Measurements from ENCODE around the gene B3GNT4.

- TF ChIP-seq, protein P1, sequence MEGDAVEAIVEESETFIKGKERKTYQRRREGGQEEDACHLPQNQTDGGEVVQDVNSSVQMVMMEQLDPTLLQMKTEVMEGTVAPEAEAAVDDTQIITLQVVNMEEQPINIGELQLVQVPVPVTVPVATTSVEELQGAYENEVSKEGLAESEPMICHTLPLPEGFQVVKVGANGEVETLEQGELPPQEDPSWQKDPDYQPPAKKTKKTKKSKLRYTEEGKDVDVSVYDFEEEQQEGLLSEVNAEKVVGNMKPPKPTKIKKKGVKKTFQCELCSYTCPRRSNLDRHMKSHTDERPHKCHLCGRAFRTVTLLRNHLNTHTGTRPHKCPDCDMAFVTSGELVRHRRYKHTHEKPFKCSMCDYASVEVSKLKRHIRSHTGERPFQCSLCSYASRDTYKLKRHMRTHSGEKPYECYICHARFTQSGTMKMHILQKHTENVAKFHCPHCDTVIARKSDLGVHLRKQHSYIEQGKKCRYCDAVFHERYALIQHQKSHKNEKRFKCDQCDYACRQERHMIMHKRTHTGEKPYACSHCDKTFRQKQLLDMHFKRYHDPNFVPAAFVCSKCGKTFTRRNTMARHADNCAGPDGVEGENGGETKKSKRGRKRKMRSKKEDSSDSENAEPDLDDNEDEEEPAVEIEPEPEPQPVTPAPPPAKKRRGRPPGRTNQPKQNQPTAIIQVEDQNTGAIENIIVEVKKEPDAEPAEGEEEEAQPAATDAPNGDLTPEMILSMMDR (IDR thresholded peaks at IDR 0.05; ENCODE audit: poor library complexity, severe bottlenecking): no peak
- TF ChIP-seq EZH2 (IDR thresholded peaks at IDR 0.05; ENCODE audit: borderline replicate concordance, insufficient read depth, low read length, poor library complexity, severe bottlenecking) (no peak), RAD21 (conservative IDR thresholded peaks at IDR 0.05) (no peak), SMC3 (conservative IDR thresholded peaks at IDR 0.05; ENCODE audit: poor library complexity) (no peak), POLR2AphosphoS5 (IDR thresholded peaks at IDR 0.05) (no peak)
- TF ChIP-seq, protein P2, sequence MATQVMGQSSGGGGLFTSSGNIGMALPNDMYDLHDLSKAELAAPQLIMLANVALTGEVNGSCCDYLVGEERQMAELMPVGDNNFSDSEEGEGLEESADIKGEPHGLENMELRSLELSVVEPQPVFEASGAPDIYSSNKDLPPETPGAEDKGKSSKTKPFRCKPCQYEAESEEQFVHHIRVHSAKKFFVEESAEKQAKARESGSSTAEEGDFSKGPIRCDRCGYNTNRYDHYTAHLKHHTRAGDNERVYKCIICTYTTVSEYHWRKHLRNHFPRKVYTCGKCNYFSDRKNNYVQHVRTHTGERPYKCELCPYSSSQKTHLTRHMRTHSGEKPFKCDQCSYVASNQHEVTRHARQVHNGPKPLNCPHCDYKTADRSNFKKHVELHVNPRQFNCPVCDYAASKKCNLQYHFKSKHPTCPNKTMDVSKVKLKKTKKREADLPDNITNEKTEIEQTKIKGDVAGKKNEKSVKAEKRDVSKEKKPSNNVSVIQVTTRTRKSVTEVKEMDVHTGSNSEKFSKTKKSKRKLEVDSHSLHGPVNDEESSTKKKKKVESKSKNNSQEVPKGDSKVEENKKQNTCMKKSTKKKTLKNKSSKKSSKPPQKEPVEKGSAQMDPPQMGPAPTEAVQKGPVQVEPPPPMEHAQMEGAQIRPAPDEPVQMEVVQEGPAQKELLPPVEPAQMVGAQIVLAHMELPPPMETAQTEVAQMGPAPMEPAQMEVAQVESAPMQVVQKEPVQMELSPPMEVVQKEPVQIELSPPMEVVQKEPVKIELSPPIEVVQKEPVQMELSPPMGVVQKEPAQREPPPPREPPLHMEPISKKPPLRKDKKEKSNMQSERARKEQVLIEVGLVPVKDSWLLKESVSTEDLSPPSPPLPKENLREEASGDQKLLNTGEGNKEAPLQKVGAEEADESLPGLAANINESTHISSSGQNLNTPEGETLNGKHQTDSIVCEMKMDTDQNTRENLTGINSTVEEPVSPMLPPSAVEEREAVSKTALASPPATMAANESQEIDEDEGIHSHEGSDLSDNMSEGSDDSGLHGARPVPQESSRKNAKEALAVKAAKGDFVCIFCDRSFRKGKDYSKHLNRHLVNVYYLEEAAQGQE (IDR thresholded peaks at IDR 0.05; ENCODE audit: borderline replicate concordance): no peak
These were observed 3.5 kb downstream of the B3GNT4 start for GRCh38 chr12:122206976-122207375.

Data from neural cell (in vitro differentiated cells).